HepG2 (cell line): ENCODE results near the gene M1AP. TPM values are rescaled to one million over a fixed set of nuclear protein-coding genes. Genes with fewer than 3 reads are reported as not detected.

Source experiments
- ELF1 ChIP-seq: sonication (generic); formaldehyde crosslinking; IDR thresholded peaks from 2 replicates; pipeline ENCODE4 v1.4.0; 2020; ENCODE audit warnings: missing genetic modification reagents
- GTF2F1 ChIP-seq: fragments of 150-350 bp; IDR thresholded peaks from 2 replicates; pipeline ENCODE4 v1.6.1; 2014; ENCODE audit warnings: low read length
- HIVEP1 ChIP-seq: sonication (generic); formaldehyde crosslinking; IDR thresholded peaks from 2 replicates; pipeline ENCODE4 v1.4.0; 2020; ENCODE audit warnings: mild to moderate bottlenecking, missing genetic modification reagents
- NFATC3 ChIP-seq: sonication (generic); formaldehyde crosslinking; IDR thresholded peaks from 2 replicates; pipeline ENCODE4 v1.5.1; 2020; ENCODE audit warnings: mild to moderate bottlenecking, missing genetic modification reagents
- NKX3-1 ChIP-seq: sonication (generic); formaldehyde crosslinking; IDR thresholded peaks from 2 replicates; pipeline ENCODE4 v1.5.0; 2020; ENCODE audit warnings: missing genetic modification reagents
- PHF21A ChIP-seq: sonication (generic); formaldehyde crosslinking; IDR thresholded peaks from 2 replicates; pipeline ENCODE4 v1.5.0; 2020; ENCODE audit warnings: mild to moderate bottlenecking, missing genetic modification reagents
- RFXANK ChIP-seq: IDR thresholded peaks from 2 replicates; pipeline ENCODE4 v1.6.1; 2016
- SKI ChIP-seq: fragments of 450-650 bp; IDR thresholded peaks from one replicate; pipeline ENCODE4 v1.6.1; 2018; ENCODE audit warnings: mild to moderate bottlenecking; ENCODE audit not compliant: partially characterized antibody
- SRSF4 ChIP-seq: fragments of 200-400 bp; formaldehyde crosslinking; IDR thresholded peaks from one replicate; pipeline ENCODE4 v1.6.1; 2018; ENCODE audit warnings: mild to moderate bottlenecking, low read depth, low read length, moderate library complexity; ENCODE audit not compliant: poor library complexity, severe bottlenecking
- ZBTB20 ChIP-seq: sonication (generic); formaldehyde crosslinking; IDR thresholded peaks from 2 replicates; pipeline ENCODE4 v1.8.1; 2023; ENCODE audit warnings: missing genetic modification reagents, low read depth, mild to moderate bottlenecking, borderline replicate concordance
- ZFP1 ChIP-seq: IDR thresholded peaks from 2 replicates; pipeline ENCODE4 v1.6.1; 2016
- ZIK1 ChIP-seq: sonication (generic); formaldehyde crosslinking; IDR thresholded peaks from 2 replicates; pipeline ENCODE4 v1.5.0; 2020; ENCODE audit warnings: mild to moderate bottlenecking, low read depth, missing genetic modification reagents, borderline replicate concordance
- ZNF138 ChIP-seq: sonication (generic); formaldehyde crosslinking; IDR thresholded peaks from 2 replicates; pipeline ENCODE4 v1.5.0; 2020; ENCODE audit warnings: mild to moderate bottlenecking, low read depth, missing genetic modification reagents
- ZNF331 ChIP-seq: sonication (generic); formaldehyde crosslinking; IDR thresholded peaks from 2 replicates; pipeline ENCODE4 v1.4.0; 2020; ENCODE audit warnings: missing genetic modification reagents
- ZNF362 ChIP-seq: sonication (generic); formaldehyde crosslinking; IDR thresholded peaks from 2 replicates; pipeline ENCODE4 v1.4.0; 2020; ENCODE audit warnings: missing genetic modification reagents, mild to moderate bottlenecking, borderline replicate concordance
- ZNF784 ChIP-seq: sonication (generic); formaldehyde crosslinking; IDR thresholded peaks from 2 replicates; pipeline ENCODE4 v1.5.1; 2020; ENCODE audit warnings: missing genetic modification reagents, mild to moderate bottlenecking, borderline replicate concordance
- polyA plus RNA-seq, 8 experiments: library from polyadenylated mRNA; depleted of rRNA in 3 of 8; stranded (reverse) in 7 of 8; unstranded in 1 of 8; fragments of >200 nt; fragmentation: Illumina TruSeq in 4 of 8; extraction: Trizol in 4 of 8; gene quantifications; 2 replicates each; pipeline versions ENCODE4 v1.2.1 to v1.2.3, GENCODE V29; 2011 to 2016; ENCODE audit warnings: low read depth in 4 of 8, missing spikeins in 1 of 8, mixed read lengths in 1 of 8; ENCODE audit not compliant: insufficient read depth in 1 of 8
- total RNA-seq, 5 experiments: library from RNA; depleted of rRNA; stranded (reverse); fragments of >200 nt; fragmentation: Illumina TruSeq; extraction: Trizol; gene quantifications; 2 replicates each; pipeline ENCODE4 v1.2.3, GENCODE V29; 2016; ENCODE audit warnings: low read depth in 1 of 5
- TF ChIP-seq, protein P1 (sequence below): sonication (generic); formaldehyde crosslinking; IDR thresholded peaks from 2 replicates; pipeline ENCODE4 v1.5.0; 2020; ENCODE audit warnings: mild to moderate bottlenecking, missing genetic modification reagents, borderline replicate concordance
- TF ChIP-seq, protein P2 (sequence below): sonication (generic); formaldehyde crosslinking; IDR thresholded peaks from 2 replicates; pipeline ENCODE4 v1.4.0; 2020; ENCODE audit warnings: missing genetic modification reagents, borderline replicate concordance

Gene M1AP
- total and polyA plus RNA-seq, 2 of the 13 experiments (the other 11 are each of a cell fraction or from before 2014, with no cell fraction given): not detected

DNA sequence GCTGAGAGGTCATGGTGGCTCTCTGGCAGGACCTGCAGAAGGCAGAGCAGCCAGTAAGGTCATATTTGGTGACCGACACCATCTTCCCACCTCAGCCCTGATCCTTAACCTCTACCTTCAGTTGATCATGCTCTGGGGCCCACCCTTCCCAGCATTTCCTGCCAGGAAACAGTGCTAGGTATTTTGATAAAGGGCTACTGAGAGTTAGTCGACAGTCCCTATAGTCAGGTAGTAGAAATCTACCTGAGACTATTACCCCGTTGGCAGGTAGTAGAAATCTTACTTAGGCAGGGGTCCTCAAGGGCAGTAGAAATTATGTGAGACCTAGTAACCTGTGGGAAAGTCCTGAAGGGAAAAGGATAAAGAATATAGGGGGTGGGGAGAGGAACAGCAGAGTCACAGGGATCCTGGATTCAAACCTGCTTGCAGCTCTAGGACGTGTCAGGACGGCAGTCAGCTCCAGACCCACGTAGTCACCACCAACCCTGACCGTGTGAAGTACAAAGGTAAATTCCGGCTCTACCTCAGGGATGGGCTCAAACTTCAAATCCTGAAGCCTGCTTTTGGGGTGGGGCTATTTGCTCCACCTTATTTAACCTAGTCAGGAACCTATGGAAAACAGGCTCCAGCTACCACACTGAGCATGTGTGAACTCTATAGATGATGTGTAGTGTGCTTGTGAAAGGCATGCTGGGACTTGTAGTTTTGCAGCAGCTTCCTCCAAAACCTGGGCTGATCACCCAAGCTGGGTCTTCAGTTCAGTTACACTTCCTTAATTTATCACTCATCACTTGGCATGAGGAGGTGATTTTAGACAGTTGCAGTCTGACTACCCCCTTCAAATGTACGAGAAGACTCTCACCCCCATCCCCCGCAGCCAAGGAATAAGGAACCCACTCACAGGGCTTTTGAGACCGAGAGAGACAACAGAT, 122.1 kb downstream of the M1AP start, which contains the start of gene DQX1 (continued):
- TF ChIP-seq, protein P1, sequence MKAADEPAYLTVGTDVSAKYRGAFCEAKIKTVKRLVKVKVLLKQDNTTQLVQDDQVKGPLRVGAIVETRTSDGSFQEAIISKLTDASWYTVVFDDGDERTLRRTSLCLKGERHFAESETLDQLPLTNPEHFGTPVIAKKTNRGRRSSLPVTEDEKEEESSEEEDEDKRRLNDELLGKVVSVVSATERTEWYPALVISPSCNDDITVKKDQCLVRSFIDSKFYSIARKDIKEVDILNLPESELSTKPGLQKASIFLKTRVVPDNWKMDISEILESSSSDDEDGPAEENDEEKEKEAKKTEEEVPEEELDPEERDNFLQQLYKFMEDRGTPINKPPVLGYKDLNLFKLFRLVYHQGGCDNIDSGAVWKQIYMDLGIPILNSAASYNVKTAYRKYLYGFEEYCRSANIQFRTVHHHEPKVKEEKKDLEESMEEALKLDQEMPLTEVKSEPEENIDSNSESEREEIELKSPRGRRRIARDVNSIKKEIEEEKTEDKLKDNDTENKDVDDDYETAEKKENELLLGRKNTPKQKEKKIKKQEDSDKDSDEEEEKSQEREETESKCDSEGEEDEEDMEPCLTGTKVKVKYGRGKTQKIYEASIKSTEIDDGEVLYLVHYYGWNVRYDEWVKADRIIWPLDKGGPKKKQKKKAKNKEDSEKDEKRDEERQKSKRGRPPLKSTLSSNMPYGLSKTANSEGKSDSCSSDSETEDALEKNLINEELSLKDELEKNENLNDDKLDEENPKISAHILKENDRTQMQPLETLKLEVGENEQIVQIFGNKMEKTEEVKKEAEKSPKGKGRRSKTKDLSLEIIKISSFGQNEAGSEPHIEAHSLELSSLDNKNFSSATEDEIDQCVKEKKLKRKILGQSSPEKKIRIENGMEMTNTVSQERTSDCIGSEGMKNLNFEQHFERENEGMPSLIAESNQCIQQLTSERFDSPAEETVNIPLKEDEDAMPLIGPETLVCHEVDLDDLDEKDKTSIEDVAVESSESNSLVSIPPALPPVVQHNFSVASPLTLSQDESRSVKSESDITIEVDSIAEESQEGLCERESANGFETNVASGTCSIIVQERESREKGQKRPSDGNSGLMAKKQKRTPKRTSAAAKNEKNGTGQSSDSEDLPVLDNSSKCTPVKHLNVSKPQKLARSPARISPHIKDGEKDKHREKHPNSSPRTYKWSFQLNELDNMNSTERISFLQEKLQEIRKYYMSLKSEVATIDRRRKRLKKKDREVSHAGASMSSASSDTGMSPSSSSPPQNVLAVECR (CRISPR knock-in tag): peak; percentile 71; the same call in 1 of the 2 replicates
- no peak; the same call in none of the 2 replicates for TF ChIP-seq RFXANK (CRISPR knock-in tag)
- TF ChIP-seq HIVEP1 (CRISPR knock-in tag): no peak
- TF ChIP-seq GTF2F1: no peak
- peak; percentile 99 for TF ChIP-seq ZBTB20 (CRISPR knock-in tag)
- TF ChIP-seq SRSF4: no peak
- TF ChIP-seq ZIK1: peak; percentile 54; the same call in 1 of the 2 replicates
- TF ChIP-seq, protein P2, sequence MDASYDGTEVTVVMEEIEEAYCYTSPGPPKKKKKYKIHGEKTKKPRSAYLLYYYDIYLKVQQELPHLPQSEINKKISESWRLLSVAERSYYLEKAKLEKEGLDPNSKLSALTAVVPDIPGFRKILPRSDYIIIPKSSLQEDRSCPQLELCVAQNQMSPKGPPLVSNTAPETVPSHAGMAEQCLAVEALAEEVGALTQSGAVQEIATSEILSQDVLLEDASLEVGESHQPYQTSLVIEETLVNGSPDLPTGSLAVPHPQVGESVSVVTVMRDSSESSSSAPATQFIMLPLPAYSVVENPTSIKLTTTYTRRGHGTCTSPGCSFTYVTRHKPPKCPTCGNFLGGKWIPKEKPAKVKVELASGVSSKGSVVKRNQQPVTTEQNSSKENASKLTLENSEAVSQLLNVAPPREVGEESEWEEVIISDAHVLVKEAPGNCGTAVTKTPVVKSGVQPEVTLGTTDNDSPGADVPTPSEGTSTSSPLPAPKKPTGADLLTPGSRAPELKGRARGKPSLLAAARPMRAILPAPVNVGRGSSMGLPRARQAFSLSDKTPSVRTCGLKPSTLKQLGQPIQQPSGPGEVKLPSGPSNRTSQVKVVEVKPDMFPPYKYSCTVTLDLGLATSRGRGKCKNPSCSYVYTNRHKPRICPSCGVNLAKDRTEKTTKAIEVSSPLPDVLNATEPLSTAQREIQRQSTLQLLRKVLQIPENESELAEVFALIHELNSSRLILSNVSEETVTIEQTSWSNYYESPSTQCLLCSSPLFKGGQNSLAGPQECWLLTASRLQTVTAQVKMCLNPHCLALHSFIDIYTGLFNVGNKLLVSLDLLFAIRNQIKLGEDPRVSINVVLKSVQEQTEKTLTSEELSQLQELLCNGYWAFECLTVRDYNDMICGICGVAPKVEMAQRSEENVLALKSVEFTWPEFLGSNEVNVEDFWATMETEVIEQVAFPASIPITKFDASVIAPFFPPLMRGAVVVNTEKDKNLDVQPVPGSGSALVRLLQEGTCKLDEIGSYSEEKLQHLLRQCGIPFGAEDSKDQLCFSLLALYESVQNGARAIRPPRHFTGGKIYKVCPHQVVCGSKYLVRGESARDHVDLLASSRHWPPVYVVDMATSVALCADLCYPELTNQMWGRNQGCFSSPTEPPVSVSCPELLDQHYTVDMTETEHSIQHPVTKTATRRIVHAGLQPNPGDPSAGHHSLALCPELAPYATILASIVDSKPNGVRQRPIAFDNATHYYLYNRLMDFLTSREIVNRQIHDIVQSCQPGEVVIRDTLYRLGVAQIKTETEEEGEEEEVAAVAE (CRISPR knock-in tag): peak; percentile 69; the same call in 1 of the 2 replicates
- TF ChIP-seq ELF1 (CRISPR knock-in tag): peak; percentile 85
- TF ChIP-seq ZNF362 (CRISPR knock-in tag): no peak
- peak; percentile 77; the same call in 1 of the 2 replicates for TF ChIP-seq ZNF138 (CRISPR knock-in tag)
- TF ChIP-seq PHF21A: no peak
- no peak for TF ChIP-seq SKI
- TF ChIP-seq ZNF784 (CRISPR knock-in tag): peak; percentile 71; the same call in 1 of the 2 replicates
- TF ChIP-seq ZFP1 (CRISPR knock-in tag): 0 out of 2 replicates have a peak, but pooled peaks have one; percentile 73
- peak; percentile 73; the same call in 1 of the 2 replicates for TF ChIP-seq ZNF331 (CRISPR knock-in tag)
- TF ChIP-seq NFATC3 (CRISPR knock-in tag): no peak
- TF ChIP-seq NKX3-1 (CRISPR knock-in tag): no peak
